ENCODE results near the gene STX8.
A peak's percentile ranks its signal among the peaks of the same experiment; 100 is the strongest.
"Not testable (repeated sequence)": the region's sequence is repeated elsewhere in the genome, so short reads cannot be mapped to it uniquely, and the experiment has no call there.

STX8 gene

DNA sequence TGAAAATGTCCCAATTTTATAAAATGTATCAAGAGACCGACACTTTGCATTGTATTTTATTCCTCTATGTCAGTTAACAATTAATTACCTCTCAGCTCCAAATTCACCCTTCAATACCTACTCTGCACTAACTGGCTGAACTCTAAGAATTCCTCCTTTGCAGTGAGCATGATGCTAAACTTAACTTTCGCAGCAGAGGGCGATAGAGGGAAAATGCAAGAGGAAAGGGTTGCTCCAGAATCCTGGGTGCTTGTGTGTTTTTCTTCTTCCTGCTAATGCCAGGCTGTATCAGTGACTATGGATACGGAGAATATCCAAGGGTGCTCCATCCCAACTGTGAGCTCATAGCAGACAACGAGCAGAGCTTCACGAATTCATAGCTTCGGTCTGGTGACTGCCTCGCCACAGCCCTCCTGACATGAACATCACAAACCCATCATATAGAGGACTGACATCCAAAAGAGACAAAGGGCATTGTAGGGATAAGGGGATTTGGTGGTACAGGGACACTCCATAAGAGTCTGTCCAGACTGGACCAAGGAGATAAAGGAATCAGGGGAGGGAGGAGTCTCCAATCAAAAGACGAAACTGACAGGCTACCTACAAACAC lies 172.9 kb downstream of the STX8 start:
- DNase-seq (ENCODE audit: low read depth in 2 of 2), result peak in 1 of 2 donors; percentile 25

DNA sequence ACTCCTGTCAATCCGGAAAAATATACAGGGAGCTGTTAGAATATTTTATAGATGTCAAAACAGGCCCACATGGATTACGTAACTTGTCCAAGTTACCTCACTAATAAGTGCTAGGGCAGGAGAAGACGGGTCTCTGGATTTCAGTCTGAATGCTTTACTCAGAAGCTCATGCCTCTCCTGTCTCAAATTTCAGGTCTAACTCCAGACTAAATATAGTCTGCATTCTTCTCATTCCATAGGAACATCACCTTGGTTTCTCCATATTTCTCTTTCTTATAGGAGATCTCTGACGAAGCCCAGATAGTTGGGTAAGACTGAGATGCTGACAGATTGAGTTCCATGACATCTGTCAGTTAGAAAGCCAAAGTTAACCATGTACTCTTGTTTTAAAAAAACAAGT lies 174.2 kb downstream of the STX8 start:
- no peak for DNase-seq (ENCODE audit: low read depth in 2 of 2)

GRCh38 chr17:9389111-9389527 lies 186.5 kb downstream of the STX8 start:
- DNase-seq (ENCODE audit: low read depth in 2 of 2), result no peak

DNA sequence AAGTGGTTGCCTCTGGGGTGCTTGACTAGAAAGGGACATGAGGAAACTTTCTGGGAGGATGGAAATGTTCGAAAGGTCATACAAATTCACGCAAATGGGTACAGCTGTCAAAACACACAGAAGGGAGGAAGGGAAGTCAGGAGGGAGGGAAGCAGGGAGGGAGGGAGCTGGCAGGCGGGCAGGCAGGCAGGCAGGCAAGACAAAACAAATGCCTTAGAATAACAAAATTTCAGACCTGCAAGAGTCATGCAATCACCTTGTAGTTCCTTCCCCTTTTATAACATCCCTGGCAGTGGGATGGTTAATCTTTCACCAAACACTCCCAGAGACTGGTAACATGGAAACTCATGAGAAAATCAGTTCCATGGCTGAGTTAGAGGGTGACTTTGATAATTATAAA lies 189.2 kb downstream of the STX8 start:
- no peak for DNase-seq (ENCODE audit: low read depth in 2 of 2)

DNA sequence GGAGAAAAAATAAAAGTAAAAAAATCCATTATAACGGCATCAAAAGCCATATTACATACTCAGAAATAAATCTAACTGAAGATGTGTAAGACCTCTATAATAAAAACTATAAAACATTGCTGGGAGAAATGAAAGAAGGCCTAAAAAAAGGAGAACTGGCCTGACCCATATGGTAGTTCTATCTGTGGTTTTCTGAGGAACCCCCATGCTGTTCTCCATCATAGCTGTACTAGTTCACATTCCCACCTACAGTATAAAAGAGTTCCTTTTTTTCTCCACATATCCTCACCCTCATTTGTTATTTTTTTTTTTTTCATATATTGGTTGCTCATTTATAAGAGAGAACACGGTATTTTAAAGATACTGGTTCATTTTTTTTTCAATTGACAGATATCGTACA lies 191.8 kb downstream of the STX8 start:
- no peak for DNase-seq (ENCODE audit: low read depth in 2 of 2)

DNA sequence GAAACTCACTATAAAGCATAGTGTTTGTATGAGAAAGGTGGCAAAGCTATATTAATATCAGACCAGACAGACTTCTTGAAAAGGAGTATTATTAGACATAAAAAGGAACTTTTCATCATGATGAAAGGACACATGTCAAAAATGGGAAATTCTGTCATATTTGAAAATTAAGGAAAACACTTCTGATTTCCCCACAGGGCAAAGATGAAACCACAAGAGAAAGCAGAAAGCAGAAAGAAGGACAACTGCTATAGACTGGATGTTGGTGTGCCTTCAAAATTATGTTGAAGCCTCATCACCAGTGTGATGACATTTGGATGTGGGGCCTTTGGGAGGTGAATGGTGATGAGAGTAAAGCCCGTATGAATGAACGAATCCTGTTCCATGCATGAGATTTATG lies 193.0 kb downstream of the STX8 start:
- no peak for DNase-seq (ENCODE audit: low read depth in 2 of 2)

DNA sequence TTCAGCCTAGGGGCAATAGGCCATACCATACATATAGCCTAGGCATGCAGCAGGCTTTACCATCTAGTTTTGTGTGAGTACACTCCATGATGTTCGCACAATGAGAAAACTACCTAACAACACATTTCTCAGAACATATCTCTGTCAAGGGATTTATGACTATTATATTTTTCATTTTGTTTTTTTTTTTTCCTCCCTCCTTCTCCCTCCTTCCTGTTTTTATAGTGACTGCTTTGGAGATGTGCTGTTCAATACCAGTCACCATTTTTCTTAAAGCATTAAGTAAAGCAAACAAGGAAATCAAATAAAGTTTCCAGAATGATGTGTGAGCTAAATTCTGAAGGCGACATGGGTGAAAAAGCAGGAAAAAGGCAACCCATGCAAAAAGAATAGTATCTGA lies 194.6 kb downstream of the STX8 start:
- no peak for DNase-seq (ENCODE audit: low read depth in 2 of 2)

DNA sequence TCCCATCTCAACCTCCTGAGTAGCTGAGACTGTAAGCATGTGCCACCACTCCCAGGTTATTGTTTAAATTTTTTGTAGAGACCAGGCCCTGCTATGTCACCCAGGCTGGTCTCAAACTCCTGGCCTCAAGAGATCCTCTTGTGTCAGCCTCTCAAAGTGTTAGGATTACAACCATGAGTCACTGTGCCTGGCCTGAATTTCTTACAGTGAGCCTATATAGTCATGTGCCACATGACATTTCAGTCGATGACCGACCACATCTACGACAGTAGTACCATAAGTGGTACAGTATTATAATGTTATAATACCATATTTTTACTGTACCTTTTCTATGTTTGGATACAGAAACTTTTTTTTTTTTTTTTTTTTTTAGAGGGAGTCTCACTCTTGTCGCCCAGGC lies 195.3 kb downstream of the STX8 start:
- DNase-seq (ENCODE audit: low read depth in 2 of 2), result no peak

GRCh38 chr17:9376177-9376576 lies 199.4 kb downstream of the STX8 start:
- DNase-seq (ENCODE audit: low read depth in 2 of 2), result not testable (repeated sequence)

DNA sequence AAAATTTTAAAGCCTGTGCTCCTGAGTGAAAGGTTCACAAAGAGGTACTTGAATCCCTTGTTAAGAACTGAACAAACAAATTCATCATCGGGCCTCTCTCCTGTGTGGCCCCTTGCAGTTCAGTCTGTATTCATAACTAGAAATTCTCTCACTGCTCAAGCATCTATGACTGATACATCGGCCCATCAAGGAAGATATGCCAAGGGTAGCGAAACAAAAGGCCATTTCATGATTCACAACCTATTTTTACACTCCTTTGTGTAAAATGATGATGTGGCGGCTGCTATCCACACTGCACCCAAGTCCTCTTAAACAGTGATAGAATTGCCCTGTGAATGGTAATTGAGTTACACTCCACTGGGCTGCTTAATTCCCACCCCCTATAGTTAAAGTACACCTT lies 204.6 kb downstream of the STX8 start:
- no peak for DNase-seq (ENCODE audit: low read depth in 2 of 2)

GRCh38 chr17:9370467-9370866 lies 205.2 kb downstream of the STX8 start:
- no peak for DNase-seq (ENCODE audit: low read depth in 2 of 2)

DNA sequence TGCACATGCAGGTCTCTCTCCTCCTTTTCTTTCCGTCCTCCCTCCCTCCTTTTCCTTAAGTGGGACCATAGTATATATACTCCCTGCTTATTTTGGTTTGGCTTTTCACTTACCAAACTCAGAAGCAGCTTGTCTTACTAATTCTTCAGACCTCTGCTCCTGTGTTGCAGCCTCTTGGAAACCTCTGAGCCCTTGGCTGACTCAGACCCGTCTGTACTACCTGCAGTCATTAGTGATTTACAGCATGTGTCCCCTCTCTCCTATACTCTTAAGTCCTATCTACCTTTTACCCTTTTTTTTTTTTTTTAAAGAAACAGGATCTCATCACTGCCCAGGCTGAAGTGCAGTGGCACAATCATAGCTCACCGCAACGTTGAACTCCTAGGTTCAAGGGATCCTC lies 207.0 kb downstream of the STX8 start:
- DNase-seq (ENCODE audit: low read depth in 2 of 2), result no peak

GRCh38 chr17:9367156-9367555 lies 208.5 kb downstream of the STX8 start:
- DNase-seq (ENCODE audit: low read depth in 2 of 2), result no peak

DNA sequence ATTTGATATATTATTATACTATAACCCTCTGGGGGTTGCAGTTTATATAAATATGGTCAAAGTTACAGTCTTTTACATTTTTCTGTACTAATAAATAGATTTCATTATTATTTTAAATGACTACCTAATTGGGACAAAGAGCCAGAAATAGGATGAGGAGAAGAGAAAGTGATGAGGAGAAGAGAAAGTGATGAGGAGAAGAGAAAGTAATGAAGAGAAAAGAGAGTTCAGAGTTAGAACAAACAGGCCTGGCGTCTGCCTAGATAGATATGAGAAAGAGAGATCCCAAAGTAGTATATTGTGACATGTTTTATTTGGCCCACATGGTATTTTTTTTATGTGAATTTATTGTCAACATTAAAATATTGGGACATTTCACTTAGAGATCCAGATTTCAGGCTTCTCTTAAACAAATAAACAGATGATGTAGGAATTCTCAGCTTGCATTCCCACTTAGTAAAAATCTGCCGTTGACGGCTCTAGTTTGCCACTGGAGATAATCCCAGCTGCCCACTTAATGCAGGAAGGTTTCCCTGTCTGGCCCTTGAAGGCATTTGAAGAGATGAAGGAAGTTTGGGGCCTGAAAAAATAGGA lies 210.7 kb downstream of the STX8 start:
- no peak for DNase-seq (ENCODE audit: low read depth in 2 of 2)

DNA sequence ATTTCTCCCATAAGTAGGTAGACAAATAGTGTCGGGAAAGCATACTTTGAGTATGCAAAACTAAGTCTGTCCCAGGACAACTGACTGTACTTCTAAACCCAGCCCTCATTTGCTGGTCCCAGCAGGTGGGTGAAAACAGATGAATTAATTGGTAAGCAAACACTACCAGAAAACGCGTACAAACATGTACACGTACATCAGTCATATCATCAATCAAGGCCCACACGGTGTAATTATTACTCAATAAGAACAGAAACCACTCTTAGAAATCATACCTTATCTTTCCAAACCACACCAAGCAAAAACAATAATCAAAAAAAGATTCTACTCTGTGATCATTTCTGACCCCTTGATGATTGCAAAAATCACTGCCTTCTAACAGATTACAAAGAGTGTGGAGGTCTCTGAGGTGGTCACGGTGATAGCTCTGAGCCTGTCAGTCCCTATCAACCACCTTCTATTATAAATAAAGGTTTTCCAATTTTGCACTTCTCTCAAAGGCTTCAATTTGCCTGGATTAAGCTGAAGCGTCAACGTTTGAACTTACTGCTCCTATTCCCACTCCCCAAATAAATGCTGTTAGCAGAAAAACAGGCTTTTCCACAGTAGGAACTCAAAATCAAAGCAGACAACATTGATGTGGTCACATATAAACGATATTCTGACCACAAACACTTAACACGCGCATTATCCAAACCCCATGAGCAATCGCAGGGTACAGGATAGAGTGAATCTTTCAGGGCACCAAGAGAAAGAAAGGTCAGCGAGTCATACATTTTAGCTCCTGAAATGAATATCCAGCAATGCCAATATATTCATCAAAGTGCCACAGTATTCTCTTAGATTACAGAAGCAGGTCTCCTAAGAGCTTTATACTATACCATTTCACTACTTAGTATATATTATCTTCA lies 211.9 kb downstream of the STX8 start:
- peak; percentile 10 to 11 for DNase-seq (ENCODE audit: low read depth in 2 of 2)

DNA sequence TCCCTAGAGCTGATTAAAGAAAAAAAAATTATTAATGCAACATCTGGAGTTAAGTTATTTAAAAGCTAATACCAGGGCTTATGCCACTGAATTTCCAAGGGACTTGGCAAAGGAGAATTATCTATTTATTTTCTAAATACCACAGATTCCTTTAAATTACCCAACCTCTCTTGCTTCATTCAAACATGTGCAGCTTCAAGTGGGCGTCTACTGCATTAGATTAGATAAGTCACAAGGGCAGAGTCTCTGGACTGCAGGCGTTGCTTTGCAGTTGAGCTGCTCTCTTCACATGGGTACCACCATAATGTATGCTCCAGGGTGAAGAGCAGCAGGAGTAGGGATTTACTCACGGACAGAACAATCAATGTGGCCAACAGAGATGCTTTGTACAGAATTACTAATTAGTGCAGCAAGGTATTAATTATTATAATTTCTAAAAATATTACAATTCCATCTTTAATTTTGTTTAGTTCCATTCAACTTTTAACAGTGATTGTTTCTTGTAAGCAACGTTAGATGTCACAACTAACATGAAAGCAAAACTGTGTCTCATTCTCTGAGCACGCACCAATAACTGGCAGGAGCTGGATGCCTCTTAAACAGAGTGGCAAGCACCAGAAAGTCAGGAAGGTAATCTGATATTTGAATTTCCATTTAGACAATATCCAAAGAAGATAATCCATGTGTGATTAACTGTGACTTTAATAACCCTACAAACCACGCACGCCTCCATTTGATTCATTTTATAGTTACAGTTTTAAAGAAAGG lies 214.2 kb downstream of the STX8 start:
- no peak for DNase-seq (ENCODE audit: low read depth in 2 of 2)

DNA sequence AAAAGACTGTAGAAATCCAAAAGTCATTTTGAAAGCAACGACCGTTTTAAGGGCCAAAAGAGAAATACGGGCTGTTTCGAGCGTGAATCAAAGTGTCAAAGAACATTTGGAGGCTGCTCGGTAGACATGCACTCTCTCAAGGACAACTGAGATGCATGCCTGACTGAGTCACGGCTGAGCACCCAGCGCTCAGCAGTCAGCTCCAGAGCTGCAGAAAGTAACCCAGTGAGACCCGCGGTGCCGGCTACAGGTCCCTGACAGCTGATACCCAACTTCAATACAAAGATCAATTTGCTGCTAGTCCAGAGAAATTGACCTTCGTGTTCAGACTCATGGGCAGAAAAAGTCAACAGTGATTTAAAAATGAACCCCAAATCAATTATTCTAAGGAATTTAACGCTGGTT lies 214.9 kb downstream of the STX8 start:
- no peak for DNase-seq (ENCODE audit: low read depth in 2 of 2)

GRCh38 chr17:9356488-9356911 lies 219.1 kb downstream of the STX8 start:
- no peak for DNase-seq (ENCODE audit: low read depth in 2 of 2)

- DNase-seq (ENCODE audit: low read depth in 2 of 2), result no peak
Observed at GRCh38 chr17:9355846-9356245, 219.8 kb downstream of the STX8 start.

DNA sequence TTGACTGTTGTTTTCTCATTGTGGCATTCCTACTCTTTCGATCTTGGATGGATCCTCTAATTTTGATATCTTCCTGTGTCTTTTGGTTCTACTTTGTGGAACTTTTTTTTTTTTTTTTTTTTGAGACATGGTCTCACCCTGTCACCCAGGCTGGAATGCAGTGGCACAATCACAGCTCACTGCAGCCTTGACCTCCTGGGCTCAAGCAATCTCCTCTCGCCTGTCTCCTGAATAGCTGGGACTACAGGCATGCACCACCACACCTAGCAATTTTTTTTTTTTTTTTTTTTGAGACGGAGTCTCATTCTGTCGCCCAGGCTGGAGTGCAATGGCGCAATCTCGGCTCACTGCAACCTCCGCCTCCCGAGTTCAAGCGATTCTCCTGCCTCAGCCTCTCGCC lies 220.4 kb downstream of the STX8 start:
- not testable (repeated sequence) for DNase-seq (ENCODE audit: low read depth in 2 of 2)

- no peak for DNase-seq (ENCODE audit: low read depth in 2 of 2)
Observed at GRCh38 chr17:9350080-9350479, 225.5 kb downstream of the STX8 start.

DNA sequence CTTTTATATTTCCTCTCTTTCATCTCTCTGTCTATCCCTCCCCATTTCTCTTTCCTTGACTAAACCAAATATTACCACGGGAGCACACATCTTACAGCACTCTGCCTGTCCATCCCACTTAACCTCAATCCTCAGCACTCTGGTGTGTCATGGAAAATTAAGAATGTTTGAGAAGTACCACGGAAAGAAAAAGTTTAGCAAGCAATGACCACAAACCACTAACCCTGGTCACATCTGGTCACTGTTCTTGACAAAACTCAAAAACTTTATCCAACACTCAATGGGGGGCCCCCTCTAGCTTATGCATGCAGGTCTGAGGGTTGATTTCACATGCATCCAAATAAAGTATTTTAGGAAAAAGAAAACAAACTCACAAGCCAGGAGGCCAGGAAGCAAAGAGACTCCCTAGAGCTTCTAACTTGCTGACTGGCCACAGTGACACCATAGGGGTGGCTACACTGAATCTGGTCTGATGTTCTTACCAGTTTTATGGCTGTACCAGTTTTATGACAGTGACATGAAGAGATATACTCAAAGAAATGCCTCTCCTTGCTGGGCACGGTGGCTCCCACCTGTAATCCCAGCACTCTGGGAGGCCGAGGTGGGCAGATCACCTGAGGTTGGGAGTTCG lies 229.2 kb downstream of the STX8 start:
- no peak for DNase-seq (ENCODE audit: low read depth in 2 of 2)

Data from stimulated activated CD4-positive, alpha-beta T cell treated with anti-CD3 and anti-CD28 coated beads, Interleukin-15, amount 100 ng/mL, for 48 hours (primary cell).